HG03432 (cell line): Measurements from ENCODE around the gene ATAD1.
A peak's percentile ranks its signal among the peaks of the same experiment; 100 is the strongest.
"Not testable (repeated sequence)": the region's sequence is repeated elsewhere in the genome, so short reads cannot be mapped to it uniquely, and the experiment has no call there.

Source experiments
- ATAC-seq: cut with Tn5 transposase; IDR thresholded peaks from one replicate; pipeline ENCODE4 v1.9.1; 2021; ENCODE audit warnings: mild to moderate bottlenecking, moderate library complexity; ENCODE audit not compliant: unreplicated experiment

The ATAD1 gene

GRCh38 chr10:87846711-87847110, 28.7 kb upstream of the ATAD1 start:
- not testable (repeated sequence) for ATAC-seq

DNA sequence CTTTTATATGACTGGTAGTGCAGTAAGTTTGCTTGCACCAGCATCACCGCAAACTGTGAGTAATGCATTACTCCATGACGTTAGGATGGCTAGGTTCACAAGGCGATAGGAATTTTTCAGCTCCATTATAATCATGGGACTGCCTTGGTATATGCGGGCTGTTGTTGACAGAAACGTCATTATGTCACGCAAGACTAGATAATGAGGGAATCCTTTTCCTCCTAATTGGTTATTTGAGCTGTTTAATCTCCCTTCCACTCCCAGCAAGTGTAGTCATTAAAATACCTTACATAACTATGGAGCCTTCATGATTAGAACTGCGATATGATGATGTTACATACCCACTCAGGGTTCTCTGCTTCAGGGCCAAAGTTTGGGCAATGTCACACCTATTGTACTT, 28.0 kb upstream of the ATAD1 start:
- ATAC-seq = no peak

GRCh38 chr10:87845624-87845998, 27.6 kb upstream of the ATAD1 start:
- no peak for ATAC-seq

GRCh38 chr10:87844837-87845623, 27.0 kb upstream of the ATAD1 start:
- no peak for ATAC-seq

DNA sequence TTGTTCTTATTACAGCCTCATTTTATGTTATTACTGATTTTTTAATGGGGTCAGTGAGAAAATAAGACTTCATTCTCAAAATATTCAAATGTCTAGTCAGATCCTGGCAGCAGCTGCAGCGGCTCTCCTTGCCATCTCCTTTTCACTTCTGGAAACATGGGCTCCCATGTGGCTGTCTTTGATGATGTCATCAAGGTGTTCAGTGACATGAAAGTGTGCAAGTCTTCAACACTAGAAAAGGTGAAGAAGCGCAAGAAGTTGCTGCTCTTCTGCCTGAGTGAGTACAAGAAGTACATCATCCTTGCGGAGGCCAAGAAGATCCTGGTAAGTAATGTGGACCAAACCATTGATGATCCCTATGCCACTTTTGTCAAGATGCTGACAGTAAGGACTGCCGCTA, 25.7 kb upstream of the ATAD1 start:
- ATAC-seq = no peak

DNA sequence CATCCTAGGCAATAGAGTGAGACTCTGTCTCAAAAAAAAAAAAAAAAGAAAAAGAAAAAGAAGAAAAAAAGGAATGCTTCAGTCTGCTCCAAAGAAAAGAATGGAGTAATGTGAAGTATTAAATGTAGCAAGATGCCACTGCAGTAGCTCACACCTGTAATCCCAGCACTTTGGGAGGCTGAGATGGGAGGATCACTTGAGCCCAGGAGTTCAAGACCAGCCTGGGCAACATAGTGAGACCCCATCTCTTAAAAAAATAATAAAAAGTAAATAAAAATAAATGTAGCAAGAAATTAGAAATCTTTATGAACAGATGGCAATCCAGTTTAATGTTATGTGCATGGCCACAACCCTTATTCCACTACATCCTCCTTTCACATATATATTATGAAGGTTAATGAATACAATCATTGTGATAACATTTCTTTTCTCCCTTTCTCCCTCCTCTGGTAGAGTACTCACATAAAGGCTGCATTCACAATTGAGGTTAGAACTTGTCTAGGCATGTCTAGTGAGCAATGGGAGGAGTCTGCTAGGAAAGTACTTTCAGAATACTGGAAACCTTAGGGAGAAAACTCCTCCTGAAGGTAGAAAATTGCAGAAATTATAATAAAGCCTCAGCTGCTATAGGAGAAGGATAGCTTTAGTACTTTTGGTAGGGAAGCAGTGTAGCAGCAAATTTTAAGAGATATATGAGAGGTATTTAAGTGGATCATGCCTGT, 24.9 kb upstream of the ATAD1 start:
- no peak for ATAC-seq

DNA sequence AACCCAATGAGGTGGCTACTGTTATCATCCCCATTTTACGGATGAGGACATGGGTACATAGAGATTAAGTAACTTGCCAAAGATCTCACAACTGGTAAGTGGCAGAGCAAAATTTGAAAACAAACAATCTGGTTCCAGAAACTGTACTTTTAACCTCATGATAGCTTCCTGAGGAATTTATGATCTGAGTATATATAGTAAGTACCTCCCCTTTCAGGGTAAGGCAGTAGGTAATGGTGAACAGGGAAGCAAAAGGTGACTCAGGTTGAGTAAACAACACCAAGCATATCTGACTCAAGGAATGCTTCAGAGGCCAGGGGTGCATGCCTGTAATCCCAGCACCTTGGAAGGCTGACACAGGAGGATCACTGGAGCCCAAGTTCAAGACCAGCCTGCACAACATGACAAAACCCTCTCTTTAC, 24.2 kb upstream of the ATAD1 start:
- no peak for ATAC-seq

- ATAC-seq = no peak
Measured at GRCh38 chr10:87841186-87841585, 23.2 kb upstream of the ATAD1 start.

DNA sequence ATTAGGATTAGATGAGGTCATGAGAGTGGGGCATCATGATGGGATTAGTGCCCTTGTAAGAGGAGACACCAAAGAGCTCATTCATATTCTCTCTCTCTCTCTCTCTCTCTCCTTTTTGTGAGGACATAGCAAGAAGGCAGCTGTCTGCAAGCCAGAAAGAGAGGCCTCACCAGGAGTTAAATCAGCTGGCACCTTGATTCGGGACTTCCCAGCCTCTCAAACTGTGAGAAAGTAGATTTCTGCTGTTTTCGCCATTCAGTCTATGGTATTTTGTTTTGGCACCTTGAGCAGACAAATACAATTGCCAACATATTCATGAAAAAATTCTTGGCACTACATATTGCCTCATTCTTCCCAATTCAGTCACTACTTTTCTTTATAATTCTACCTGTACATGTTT, 20.6 kb upstream of the ATAD1 start:
- no peak for ATAC-seq

DNA sequence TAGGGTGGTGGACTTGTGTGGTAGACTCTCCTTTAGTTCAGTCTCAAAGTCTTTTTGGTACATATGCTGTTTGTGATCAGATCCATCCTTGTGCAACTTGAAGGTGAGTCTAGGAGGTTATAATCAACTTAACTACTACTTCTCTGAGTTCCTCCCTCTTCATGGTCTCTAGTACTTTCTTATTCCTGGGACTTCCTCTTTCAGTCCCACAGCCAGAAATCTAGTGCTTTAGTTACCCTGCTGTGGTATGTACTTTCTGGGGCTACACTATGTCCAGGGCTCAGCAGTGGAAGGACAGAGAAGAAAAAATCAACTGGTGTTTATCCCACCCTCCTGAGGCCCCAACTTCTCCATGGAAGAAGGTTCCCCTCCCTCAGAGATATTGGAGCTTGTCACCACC, 19.4 kb upstream of the ATAD1 start:
- no peak for ATAC-seq

DNA sequence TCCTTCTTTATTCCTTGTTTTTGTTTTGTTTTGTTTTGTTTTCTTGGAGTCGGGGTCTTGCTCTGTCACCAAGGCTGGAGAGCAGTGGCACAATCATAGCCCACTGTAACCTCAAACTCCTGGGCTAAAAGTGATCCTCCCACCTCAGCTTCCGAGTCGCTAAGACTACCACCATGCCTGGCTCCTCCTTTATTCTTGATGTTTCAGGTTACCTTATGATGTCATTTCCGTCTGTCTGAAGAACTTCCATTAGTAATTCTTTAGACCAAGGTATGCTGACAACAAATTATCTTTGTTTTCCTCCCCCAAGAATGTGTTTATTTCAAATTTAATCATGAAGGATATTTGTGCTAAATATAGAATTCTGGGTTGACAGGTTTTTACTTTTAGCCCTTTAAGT, 18.1 kb upstream of the ATAD1 start:
- no peak for ATAC-seq

GRCh38 chr10:87829986-87830729, 12.1 kb upstream of the ATAD1 start:
- no peak for ATAC-seq

DNA sequence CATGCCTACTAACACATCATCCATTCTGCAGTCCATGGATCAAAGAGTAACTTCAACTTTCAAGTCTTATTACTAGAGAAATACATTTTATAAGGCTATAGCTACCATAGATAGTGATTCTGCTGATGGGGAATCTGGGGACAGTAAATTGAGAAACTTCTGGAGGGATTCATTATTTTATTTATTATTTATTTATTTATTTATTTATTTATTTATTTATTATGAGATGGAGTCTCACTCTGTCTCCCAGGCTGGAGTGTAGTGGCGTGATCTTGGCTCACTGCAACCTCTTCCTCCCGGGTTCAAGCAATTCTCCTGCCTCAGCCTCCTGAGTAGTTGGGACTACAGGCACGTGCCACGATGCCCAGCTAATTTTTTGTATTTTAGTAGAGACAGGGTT, 11.0 kb upstream of the ATAD1 start:
- ATAC-seq = not testable (repeated sequence)

GRCh38 chr10:87827681-87828080, 9.7 kb upstream of the ATAD1 start:
- no peak for ATAC-seq

DNA sequence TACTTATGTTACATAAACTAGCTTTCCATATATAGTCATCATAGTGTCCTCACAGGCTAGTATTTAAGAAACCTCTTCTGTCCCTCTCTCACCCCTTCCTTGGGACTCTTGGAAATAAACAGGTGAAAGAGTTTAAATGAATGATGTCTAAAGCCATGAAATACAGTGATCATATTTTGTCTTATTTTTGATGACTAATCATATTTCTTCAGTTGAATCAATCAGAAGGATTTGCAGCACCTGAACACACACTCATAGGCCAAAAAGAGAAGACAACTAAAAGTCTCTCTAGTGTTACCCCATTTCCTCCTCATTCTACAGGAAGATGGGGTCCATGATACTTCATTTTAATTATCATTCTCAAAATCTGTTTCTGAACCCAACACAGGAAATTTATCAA, 8.6 kb upstream of the ATAD1 start:
- no peak for ATAC-seq

- ATAC-seq = no peak
Measured at GRCh38 chr10:87819289-87819585, 1.2 kb upstream of the ATAD1 start.

DNA sequence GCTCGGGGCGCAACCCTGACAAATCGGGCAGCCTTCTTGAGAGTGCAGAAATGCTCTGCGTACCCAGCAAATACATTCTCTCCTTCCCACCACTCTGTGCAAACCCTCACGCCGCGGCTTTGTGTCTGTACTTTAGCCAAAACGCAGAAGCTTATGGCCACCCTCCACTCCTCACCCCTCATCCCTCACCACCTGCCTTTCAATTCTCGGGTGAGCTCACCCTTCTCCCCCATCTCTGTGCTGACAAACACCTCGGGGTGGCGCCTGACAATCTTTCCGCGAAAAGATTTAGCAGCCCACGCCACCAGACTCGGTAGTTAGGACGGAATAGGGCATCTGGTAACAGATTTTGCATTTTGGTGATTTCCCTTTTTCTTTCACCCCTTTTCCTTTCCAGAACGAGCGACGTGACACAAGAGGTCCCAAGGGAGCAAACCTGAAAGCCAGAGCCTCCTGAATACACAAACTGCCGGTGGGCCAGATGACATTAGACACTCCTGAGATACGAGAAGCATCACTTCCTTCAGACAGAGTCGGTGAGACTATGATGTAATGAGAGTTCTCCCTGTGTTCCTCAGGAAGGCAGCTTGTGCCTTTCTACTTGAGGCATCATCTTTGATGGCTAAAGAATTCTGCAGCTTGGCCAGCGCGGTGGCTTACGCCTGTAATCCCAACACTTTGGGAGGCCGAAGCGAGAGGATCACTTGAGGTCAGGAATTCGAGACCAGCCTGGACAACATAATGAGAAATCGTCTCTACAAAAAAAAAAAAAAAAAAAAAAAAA, 671 bp upstream of the ATAD1 start:
- ATAC-seq = peak; percentile 54

DNA sequence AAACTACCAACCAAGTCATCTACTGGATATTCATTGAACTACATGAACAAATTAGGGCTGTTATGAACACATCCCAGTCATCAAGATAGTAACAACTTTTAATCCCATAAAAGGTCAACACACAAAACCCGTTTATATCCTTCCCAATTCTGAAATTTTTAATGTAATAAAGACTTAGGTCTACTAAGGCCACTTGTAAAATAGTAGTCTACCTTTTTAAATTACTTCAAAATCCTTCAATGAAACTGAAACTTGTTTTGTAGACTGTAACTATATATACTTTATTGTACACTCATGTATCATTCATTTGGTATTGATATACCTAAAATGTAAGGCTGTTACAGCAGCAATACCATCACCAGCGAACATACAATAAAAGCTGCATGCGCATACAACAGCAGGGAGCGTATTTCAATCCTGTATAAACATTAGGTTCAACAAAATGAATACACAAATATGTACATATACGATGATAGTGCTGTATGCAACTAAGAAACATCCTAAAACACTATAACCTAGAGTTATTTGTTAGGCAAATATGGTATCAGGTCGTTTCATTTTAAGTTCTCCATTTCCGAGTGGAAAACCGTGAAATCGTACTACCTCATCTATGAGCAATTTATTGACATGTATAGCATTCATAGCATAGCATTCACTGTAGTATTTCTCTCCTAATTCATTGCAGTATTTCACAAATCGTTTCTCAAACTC, 973 bp downstream of the ATAD1 start:
- ATAC-seq = no peak

- ATAC-seq = no peak
Measured at GRCh38 chr10:87816163-87816897, 1.7 kb downstream of the ATAD1 start.
